PFSK-1 (cell line): ENCODE measurements around the gene FSCN2.

Source experiments
- POLR2AphosphoS5 ChIP-seq: IDR thresholded peaks from 2 replicates; pipeline ENCODE4 v1.6.1; 2012; ENCODE audit warnings: low read depth, mild to moderate bottlenecking, control low read depth, low read length, moderate library complexity
- REST ChIP-seq, 2 experiments: IDR thresholded peaks; 2 replicates each; pipeline versions ENCODE4 v1.6.1 to v1.8.0; 2011 to 2012; ENCODE audit warnings: low read depth in 2 of 2, low read length in 2 of 2, control low read depth in 1 of 2, inconsistent platforms in 1 of 2, mild to moderate bottlenecking in 1 of 2, moderate library complexity in 1 of 2; ENCODE audit not compliant: insufficient read depth in 1 of 2
- SIN3A ChIP-seq: IDR thresholded peaks from 2 replicates; pipeline ENCODE4 v1.6.1; 2012; ENCODE audit warnings: mild to moderate bottlenecking, low read length, moderate library complexity, borderline replicate concordance; ENCODE audit not compliant: insufficient read depth
- TAF1 ChIP-seq: IDR thresholded peaks from 2 replicates; pipeline ENCODE4 v1.6.1; 2012; ENCODE audit warnings: low read length, control low read depth, borderline replicate concordance; ENCODE audit not compliant: insufficient read depth

- TF ChIP-seq POLR2AphosphoS5 (no peak), REST (IDR thresholded peaks at IDR 0.05; ENCODE audit: insufficient read depth in 1 of 2, low read depth in 2 of 2, low read length in 2 of 2) (no peak), SIN3A (no peak), TAF1 (no peak)
Observed at GRCh38 chr17:81577278-81578000, 49.3 kb downstream of the FSCN2 start.
